COR-L47 (cell line): ENCODE data around the gene TAS2R40.
A peak's percentile ranks its signal among the peaks of the same experiment; 100 is the strongest.
"Not testable (repeated sequence)": the region's sequence is repeated elsewhere in the genome, so short reads cannot be mapped to it uniquely, and the experiment has no call there.

Experiments used
- DNase-seq: peaks from one replicate; lab custom pipeline; 2025; lab: John Stamatoyannopoulos, UW

The TAS2R40 gene

DNA sequence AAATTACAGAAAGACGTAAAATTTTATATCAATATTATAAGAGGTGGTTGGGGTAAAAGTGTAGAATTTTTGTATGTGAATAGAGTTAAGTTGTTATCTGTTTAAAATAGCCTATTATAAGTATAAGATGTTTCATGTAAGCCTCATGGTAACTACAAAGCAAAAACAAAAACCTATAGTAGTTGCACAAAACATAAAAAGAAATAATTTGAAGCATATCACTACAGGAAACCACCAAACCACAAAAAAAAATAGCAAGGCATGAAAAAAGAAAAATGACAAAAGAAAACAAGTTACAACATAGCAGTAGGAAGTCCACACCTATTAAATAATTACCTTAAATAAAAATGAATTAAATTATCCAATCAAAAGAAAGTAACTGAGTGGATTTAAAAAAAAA, 29.0 kb downstream of the TAS2R40 start:
- no peak for DNase-seq

DNA sequence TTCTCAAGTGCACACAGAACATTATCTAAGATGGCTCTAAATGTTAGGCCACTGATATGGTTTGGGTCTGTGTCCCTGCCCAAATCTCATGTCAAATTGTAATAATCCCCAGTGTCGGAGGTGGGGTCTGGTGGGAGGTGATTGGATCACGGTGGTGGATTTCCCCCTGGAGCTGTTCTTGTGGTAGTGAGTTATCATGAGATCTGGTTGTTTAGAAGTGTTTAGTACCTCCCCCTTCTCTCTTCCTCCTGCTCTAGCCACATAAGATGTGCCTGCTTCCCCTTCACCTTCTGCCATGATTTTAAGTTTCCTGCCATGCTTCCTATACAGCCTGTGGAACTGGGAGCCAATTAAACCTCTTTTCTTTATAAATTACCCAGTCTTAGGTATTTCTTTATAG, 30.2 kb downstream of the TAS2R40 start:
- no peak for DNase-seq

DNA sequence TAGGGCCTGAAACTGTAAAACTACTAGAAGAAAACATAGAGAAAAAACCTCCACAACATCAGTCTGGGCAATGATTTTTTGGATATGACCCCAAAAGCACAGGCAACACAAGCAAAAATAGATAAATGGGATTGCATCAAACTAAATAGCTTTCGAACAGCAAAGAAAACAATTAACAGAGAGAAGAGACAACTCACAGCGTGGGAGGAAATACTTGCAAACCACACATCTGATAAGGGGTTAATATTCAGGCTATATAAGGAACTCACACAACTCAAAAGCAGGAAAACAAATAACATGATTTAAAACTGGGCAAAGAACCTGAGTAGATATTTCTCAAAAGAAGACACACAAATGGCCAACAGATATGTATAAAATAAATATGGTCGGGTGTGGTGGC, 33.7 kb downstream of the TAS2R40 start:
- DNase-seq: no peak

DNA sequence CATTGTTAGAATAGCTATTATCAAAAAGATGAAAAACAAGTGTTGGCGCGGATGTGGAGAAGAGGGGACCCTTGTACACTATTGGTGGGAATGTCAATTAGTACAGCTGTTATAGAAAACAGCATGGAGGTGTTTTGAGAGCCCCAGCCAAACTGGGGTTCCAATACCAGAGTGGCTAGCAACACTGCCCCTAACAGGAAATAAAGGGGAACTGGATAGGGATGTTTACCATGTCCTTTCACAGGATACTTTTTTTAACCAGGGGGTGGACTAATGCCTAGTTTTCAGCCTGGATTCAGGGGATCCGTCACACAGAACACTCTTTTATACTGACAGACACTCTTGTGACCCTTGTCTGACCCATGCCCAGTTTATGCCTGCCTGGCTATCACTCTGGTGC, 34.5 kb downstream of the TAS2R40 start:
- DNase-seq: no peak

DNA sequence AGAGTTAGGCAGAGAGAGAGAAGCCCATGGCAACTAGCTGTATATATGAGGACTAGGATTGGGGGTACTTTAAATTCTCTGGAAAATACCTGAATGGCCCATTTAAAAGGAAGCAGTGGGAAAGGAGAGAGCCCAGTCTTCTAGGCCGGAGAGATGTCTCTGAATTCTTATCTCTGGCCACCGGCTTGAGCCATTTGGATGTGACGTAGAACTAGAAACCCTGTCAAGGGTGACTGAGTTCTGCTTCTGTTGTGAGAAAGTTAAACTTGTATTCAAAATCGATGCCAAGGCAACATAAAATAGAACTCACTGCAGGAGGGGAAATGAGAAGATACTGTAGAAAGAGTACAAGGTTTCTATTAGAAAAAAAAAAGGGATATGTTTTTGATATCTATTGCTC, 35.1 kb downstream of the TAS2R40 start:
- DNase-seq: no peak

DNA sequence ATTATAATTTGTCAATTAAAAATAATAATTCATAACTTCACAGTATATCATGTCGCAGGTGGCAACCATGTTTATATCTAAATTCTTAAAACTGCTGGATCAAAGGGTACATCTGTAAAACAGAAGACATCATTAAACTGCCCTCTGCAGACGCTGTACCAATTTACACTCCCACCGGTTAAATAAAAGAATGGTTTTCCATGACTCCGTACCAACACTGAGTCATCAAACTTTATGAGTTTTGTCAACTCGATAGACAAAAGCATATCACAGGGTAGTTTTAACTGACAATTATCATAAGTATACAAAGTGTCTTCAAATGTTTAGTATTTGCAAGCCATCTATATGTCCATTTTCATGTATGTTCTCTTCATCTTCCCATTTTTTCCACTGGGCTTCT, 35.7 kb downstream of the TAS2R40 start:
- no peak for DNase-seq

DNA sequence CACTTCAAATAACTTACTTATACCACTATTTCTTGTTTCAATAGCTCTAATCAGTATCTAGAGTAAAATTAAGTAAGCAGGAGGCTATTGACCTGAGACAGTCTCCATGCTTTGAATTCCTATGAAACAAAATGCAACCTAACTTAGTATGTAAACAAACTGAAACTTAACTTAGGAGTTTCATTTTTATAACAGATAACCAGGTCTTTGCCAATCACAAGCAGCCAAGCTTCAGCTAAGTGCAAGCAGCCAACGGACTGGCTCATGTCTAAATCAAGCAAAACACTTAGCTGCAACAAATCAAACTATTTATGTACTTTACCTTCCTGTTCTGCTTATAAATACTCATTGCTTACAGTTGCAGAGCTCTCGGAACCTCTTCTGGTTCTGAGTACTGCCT, 37.0 kb downstream of the TAS2R40 start:
- DNase-seq: no peak

DNA sequence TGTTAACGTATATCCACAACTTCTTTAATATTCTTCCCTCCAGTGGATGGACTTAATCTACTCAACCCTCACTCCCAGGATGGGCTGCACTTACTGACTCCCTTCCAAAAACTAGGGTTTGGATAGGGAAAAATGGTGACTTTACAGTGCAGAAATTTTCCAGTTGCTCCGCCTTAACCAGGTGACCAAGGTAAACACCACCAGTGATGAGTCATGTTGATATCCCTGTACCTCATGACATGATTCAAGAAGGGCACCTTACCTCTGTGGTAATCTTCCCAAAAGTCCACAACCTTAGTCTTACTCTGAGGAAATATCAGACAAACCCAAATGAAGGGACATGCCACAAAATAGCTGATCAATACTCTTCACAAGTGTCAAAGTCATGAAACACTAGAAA, 37.9 kb downstream of the TAS2R40 start:
- no peak for DNase-seq

DNA sequence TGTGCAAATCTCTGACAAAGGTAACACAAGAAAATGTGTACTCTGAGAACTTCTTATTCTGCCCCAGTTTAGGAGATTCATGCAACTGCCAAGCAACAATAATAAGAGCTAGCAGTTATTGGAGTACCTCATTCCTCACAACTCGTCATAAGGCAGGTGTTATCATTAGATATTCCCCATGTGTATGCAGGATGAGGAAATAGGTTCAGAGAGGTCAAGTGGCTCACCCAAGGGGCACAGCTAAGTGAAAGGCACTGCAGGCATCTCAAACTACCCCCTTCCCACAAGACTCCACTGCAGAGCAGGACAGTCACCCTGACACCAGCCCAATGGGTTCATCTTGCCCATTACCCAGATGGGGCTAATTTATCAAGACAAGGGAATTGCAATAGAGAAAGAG, 40.1 kb downstream of the TAS2R40 start:
- no peak for DNase-seq

DNA sequence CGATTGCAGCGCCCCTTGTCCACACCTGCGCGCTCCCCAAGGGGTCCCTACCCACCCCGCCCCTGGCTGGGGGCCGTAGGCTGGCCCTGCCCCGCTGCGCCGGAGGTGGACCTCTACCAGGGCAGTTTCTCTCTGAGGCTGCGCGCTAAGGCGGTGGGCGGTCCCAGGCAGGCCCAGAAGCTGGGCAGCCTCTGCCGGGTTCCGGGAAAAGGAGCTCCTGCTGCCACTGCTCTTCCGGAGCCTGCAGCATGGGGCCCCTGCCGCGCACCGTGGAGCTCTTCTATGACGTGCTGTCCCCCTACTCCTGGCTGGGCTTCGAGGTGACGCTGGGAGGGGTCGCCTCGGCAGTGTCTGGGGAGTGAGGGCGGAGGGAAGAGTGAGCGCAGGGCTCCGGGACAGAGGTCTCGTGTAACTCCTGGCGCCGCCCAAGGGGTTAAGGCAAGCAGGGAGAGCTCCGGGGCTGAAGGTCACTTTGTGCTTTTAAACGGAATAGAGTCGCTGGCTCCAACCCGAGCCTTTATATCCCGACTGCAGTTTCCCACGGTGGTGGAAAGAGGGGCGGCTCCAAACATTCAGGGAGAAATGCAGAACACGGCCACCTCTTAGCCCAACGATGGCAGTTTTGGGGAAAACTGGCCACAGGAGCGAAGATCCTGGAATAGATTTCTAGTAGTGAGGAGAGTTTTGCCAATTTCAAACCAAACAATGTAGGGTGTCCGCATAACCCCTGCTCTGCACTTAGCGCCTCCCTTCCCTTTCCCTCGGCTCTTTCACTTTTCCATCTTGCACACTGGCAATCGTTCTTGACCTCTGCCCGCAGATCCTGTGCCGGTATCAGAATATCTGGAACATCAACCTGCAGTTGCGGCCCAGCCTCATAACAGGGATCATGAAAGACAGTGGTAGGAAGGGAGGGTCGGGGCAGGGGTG, 41.7 kb downstream of the TAS2R40 start, which contains the start of gene GSTK1:
Gene GSTK1, plus strand, starts transcription at position 176 of the 930 bp plus-strand sequence. Its CDS starts 73 bp downstream, at position 249.
- peak; percentile 61 for DNase-seq

DNA sequence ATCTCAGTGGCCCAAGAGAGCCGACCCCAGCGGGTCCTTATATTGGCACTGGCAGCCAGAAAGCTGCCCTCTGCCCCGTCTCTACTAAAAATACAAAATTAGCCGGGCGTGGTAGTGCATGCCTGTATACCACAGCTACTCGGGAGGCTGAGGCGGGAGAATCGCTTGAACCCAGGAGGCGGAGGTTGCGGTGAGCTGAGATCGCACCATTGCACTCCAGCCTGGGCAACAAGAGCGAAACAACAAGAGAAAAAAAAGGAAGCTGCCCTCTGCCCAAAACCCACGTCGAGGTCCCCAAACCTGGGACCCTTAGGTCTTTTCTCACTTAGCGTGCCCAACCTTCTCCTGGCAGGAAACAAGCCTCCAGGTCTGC, 42.3 kb downstream of the TAS2R40 start:
- DNase-seq: not testable (repeated sequence)

DNA sequence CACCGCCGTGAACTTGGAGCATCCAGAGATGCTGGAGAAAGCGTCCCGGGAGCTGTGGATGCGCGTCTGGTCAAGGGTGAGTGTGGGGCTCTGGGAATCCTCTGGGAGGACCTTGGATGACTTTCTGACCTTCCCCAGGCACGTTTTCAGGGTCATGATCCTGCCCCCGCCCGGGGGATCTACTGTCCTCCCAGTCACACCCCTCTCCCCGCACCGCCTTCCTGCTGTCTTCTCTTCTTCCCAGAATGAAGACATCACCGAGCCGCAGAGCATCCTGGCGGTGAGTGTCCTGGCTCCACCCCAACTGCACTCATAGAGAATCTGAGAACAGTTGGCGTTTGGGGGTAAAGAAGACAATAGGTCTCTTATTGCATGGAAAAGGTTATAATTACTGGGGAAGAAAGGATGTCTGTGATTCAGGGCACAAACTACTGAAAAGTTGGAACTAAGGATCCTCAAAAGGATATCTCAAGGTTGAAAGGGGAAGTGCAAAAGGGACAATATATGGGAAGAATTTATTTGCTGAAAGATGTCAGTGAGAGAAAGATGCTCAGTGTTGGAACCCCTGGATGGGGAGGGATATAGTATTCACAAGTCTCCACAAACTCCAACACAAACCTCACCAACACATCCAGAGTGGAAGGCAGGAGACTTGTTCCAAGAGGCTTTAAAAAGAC, 43.3 kb downstream of the TAS2R40 start:
- DNase-seq: no peak

DNA sequence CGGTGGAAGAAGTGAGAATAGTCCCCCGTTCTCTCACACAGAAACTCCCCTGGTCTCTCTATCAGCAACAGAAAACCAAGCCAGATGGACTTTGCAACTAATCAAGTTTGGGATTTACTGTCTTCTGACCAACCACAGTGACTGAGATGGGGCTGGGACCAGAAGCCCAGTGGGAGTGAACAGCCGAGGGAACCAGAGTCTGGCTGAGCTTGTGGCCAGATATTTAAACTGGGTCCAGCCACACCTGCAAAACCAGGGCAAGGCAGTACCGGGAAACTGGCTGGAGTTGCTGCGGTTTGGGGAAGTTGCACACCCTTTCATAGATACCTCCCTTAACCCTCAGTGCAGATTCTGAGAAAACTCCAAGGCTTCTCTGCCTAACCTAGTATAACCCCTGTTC, 47.4 kb downstream of the TAS2R40 start:
- no peak for DNase-seq

DNA sequence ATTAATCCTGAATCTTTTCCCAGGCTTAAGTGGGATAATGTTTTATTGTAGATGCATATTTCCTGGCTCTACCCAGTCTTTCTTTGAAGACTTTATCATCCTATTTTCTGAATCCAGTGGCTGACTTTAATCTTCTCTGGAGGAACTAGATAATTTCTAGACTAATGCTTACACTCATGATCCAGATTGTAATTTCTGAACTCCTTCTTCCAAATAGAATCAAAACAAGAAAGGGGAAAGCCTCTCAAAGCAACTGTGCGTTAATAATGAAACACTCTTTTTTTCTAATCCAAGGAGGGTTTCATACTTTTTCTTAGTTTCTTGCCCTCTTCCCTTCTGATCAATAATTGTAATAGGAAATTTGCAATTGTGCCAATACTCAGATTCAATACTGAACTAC, 49.4 kb downstream of the TAS2R40 start:
- DNase-seq: no peak
